NCI-H2107 treated with DMSO at 0.1 percent for 48 hours (cell line): Measurements from ENCODE around the gene SCLT1.
"Not testable (repeated sequence)": the region's sequence is repeated elsewhere in the genome, so short reads cannot be mapped to it uniquely, and the experiment has no call there.

Experiments
- DNase-seq: peaks from one replicate; lab custom pipeline; 2025; ENCODE audit not compliant: unreplicated experiment; lab: John Stamatoyannopoulos, UW

The SCLT1 gene

DNA sequence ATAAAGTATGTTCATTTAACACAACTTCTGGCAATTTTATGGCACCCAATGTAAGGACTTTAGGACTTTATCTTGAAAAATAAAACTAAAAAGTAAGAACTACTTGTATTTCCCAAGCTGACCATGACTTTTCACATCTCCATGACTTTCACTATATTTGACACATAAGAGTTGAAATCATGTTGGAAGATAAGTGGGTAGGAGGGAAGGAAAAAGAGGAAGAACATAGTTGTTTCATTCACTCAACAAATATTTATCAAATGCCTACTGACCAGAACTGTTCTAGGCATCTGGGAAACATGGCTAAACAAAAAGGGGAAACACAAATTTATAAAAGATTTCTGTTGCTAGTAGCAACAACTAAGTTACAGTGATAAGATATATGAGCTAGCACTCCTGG is 16.0 kb downstream of the SCLT1 start:
- DNase-seq = no peak

GRCh38 chr4:129069537-129069936 is 23.8 kb downstream of the SCLT1 start:
- DNase-seq = not testable (repeated sequence)

GRCh38 chr4:129064717-129065116 is 28.6 kb downstream of the SCLT1 start:
- DNase-seq = no peak

GRCh38 chr4:129063640-129064039 is 29.7 kb downstream of the SCLT1 start:
- DNase-seq = no peak

DNA sequence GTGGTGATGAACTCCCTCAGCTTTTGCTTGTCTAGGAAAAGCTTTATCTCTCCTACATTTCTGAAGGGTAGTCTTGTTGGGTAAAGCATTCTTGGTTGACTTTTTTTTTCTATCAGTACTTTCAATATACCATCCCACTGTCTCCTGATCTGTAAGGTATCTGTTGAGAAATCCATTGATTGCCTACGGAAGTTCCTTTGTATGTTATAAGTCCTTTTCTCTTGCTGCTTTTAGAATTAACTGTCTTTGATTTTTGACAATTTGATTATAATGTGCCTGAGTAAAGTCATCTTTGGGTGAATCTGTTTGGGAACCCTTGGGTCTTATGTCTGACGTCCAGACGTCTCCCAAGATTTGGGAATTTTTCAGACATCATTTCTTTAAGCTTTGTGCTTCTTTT is 30.8 kb downstream of the SCLT1 start:
- no peak for DNase-seq

GRCh38 chr4:129059028-129059427 is 34.3 kb downstream of the SCLT1 start:
- no peak for DNase-seq

DNA sequence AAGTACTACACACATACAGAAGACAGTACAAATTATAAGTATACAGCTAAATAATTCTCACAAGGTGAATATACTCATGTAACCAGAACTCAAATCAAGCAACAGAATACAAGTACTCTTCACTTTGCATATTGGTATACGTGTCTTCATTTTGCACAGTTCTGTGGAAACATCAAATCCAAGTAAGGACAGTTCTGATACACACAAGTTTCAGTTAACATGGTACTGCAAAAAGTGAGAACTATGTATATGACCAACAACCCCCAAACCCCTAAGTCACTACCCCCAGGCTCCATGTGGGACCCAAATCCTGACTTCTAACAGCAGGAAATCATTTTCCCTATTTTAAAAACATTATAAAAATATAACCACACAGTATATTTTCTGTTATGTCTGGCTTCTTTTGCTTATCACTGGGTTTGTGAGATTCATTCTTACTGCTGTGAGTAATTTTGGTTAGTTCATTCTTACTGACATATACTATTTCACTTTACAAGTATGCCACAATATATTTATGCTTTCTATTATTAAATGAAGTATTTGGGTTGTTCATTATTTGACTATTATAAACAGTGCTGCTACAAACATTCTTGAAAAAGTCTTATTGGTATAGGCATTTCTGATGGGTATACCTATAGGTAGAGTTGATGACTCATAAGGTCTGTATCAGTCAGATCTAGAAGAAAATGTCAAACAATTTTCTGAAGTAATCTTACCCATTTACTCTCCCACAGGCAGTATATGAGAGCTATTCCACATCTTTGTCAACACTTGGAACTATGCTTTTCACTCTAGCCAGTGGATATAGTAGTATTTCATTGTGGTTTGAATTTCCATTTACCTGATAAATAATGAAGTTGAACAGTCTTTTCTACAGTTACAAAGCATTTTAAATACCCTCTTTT is 47.0 kb downstream of the SCLT1 start:
- no peak for DNase-seq

GRCh38 chr4:129043523-129043922 is 49.8 kb downstream of the SCLT1 start:
- DNase-seq = no peak

- no peak for DNase-seq
These were observed 52.9 kb downstream of the SCLT1 start for GRCh38 chr4:129040471-129040870.

- no peak for DNase-seq
These were observed 56.2 kb downstream of the SCLT1 start for GRCh38 chr4:129037093-129037492.

- no peak for DNase-seq
These were observed 78.5 kb downstream of the SCLT1 start for GRCh38 chr4:129014566-129015509.

GRCh38 chr4:129008096-129008495 is 85.2 kb downstream of the SCLT1 start:
- no peak for DNase-seq

- no peak for DNase-seq
These were observed 106.4 kb downstream of the SCLT1 start for GRCh38 chr4:128986908-128987307.

DNA sequence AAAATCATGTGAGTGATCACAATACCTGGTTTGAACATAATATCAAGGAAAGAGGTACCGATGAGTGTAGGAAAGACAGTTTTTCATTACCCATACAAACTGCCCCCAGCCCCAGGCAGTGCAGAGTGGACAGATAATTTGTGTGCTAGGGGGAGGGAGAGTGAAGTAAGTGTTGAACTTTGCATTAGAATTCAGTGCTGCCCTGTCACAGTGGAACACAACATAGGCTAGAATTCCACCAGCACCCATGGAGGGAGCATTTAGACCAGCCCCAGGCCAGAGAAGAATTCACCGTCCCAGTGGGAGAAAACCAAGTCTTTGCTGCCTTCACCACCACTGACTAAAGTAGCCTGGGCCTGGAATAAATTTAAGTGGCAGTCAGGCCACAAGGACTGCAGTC is 107.3 kb downstream of the SCLT1 start:
- no peak for DNase-seq

DNA sequence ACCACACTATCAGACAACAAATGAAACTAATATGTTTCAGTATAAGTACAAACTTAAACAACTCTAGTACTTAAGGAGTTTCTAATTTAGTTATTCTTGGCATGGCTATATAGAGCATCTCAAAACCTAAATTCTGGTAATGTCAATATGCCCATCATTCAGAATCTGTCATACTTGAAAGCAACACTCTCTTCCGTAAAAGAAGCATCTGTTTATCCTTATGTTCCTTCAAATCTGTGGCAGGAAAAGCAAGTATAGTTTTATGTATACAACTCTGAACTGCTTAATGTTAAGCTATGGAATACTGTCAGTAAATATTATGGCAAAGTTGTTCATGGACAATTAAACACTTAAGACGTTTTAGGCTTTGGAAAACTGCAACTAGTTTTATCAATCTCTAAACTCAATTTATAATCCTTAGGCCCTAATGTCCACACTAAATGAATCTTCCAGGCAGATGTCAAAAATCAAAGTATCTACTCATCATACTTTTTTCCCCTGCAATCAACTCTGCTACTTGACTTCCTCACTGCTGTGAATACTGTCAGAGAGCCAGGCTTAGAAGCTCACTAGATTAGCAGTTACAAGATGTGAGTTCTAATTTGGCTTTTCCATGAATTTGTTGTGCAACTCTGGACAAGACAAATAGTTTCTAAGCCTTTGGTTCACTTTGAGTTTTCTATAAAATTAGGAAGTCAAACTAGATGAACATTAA is 109.4 kb downstream of the SCLT1 start:
- no peak for DNase-seq

DNA sequence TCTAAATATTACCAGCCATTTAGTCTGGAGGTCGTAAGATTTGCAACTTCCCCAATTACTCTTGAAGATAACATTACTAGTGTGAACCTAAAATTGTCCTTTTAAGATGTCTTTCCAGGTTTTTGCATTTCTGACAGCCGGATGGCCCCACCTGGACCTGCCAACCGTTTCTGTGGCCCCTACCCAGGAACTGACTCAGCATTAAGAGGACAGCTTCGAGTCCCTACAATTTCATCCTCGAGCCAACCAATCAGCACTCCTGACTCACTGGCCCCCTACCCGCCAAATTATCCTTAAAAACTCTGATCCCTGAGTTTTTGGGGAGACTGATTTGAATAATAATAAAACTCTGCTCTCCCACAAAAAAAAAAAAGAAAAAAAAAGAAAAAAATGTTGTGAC is 112.0 kb downstream of the SCLT1 start:
- no peak for DNase-seq

DNA sequence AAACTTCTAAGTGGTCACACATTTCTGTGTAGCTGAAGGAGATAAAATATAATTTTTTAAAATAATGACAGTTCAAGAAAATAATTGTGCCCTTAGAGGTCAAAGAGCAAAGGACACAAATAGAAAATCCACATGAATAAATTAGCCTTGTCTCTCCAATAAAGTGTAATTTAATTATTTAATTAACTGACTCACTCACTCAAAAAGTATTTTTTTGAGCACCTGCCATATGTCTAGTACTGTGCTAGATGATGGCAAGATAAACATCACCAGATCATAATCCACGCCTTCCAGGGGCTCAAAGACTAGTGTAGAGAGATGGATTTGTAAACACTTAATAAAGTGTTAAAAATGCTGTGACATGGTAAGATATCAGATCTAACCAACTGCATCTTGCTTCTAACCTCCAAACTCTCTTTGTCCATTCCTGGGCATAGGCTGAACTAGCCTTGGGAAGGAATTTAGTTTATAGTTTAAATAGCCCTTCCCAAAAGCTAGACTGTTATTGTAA is 112.5 kb downstream of the SCLT1 start:
- no peak for DNase-seq

DNA sequence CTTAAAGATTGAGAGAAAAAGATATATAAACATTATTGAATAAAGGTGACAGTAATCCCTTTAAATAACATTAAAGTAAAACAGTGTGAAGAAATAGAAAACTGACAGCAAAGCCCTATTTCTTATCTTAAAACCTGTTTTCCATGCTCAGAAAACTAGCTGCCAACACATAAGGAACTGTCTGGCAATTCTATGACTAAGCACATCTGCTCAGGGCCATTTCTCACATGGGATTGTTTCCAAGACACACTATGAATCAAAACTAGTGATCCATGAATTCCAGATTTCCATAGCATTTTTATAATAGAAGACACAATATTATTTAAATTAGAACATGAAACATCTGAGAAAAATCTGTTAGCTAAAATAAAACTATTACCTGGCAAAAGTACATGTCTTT is 113.4 kb downstream of the SCLT1 start:
- DNase-seq = no peak

- no peak for DNase-seq
These were observed 114.4 kb downstream of the SCLT1 start for GRCh38 chr4:128978985-128979384.

GRCh38 chr4:128974136-128974581 is 119.2 kb downstream of the SCLT1 start:
- DNase-seq = no peak

DNA sequence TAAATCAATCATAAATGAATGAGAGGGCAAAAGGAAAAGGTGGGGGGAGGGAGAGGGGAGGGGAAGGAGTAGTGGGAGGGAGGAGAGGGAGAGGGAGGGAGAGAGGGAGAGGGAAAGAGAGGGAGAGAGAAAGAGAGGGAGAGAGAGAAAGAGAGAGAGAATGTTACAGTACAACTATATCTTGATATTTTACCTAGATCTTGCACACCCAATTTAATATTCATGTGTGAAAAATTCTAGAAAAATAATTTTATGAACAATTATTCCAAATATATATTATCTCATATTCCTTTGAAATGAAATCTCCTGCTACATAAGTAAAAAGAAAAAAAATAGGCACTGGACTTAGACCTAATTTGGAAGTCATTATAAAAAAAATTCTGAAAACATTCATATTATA is 120.0 kb downstream of the SCLT1 start:
- DNase-seq = no peak
